HG03460 (cell line): ENCODE data around the gene PRSS36.
A peak's percentile ranks its signal among the peaks of the same experiment; 100 is the strongest.
"Not testable (repeated sequence)": the region's sequence is repeated elsewhere in the genome, so short reads cannot be mapped to it uniquely, and the experiment has no call there.

Experiments
- ATAC-seq: cut with Tn5 transposase; IDR thresholded peaks from one replicate; pipeline ENCODE4 v1.9.1; 2021; ENCODE audit not compliant: unreplicated experiment

The PRSS36 gene

DNA sequence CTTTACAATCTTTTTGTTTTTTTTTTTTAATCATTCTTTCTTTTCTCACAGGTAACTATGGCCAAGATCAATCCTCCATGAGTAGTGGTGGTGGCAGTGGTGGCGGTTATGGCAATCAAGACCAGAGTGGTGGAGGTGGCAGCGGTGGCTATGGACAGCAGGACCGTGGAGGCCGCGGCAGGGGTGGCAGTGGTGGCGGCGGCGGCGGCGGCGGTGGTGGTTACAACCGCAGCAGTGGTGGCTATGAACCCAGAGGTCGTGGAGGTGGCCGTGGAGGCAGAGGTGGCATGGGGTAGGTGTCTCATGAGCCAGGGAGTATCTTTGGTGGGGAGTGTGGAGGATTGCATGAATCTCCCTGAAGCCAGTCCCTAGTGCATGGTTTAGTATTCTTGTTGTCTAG lies 35.0 kb upstream of the PRSS36 start:
- no peak for ATAC-seq

DNA sequence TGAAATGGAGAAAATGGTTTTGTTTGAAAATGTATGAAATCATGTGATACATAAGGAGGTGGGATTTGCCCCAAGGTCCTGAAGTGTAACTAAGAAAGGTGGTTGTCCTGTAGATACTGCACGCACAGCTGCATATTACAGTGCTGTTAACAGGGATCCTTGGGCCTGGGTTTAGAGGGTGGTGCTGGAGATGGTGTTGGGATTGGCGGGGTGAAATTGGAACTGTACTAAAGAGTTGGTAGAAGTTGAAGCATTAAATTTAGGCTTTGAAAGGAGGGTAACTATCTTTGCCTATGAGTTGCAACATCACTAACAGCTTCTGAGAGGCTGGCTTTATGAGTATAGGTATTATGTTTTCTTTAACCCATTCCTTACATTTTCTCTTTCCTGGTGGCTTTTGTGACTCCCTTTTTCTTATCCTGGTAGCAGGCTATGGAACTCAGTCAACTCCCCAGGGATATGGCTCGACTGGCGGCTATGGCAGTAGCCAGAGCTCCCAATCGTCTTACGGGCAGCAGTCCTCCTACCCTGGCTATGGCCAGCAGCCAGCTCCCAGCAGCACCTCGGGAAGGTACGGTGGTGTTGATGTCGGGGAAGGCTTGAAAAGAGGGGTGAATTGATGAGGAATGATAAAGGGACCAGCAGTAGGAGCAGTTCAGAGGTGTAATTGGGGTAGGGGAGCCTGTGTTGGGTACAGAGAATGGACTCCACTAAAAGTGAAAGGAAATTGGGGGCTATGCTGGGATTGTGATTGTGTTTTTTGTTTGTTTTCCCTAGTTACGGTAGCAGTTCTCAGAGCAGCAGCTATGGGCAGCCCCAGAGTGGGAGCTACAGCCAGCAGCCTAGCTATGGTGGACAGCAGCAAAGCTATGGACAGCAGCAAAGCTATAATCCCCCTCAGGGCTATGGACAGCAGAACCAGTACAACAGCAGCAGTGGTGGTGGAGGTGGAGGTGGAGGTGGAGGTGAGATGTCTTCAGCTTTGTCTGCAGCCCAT lies 33.9 kb upstream of the PRSS36 start:
- ATAC-seq, result no peak

DNA sequence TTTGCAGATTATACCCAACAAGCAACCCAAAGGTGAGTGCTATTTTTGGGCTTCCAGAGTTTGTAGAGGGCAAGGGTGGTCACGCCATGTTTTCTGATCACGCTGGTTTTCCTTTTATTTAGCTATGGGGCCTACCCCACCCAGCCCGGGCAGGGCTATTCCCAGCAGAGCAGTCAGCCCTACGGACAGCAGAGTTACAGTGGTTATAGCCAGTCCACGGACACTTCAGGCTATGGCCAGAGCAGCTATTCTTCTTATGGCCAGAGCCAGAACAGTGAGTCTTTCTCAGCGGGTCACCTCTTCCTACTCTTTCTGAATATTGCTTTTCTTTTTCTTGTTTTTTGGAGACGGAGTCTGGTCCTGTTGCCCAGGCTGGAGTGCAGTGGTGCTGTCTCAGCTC lies 32.5 kb upstream of the PRSS36 start:
- ATAC-seq, result no peak

DNA sequence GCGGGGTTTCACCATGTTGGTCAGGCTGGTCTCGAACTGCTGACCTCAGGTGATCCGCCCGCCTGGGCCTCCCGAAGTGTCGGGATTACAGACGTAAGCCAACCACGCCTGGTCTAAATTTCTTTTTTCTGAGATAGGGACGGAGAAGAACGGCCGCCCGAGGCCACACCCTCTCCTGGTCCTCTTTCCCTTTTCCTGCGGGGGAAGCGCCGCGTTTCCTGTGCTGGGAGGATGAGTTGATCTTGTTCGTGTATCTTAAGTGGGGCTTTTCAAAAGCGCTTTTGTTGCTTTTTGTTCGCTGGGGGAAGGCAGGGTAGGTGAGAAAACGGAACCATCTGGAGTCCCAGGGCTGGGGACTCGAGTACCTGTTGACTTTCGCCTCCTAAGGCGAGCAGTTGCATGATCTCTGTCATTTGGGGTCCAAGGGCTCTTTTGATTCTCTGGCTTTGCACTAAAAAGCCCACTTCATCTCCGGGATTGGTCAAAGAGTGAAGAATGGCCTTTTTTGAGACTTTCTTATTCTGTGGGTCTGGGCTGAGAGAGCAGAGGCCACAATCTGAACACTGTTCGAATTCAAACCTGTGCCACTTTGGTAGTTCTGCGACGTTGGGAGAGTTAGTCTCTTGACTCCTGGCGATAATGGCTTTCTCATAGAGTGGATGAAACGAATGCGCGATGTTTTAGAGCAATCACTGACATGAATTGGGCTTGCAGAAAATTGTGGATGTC lies 31.4 kb upstream of the PRSS36 start:
- no peak for ATAC-seq

DNA sequence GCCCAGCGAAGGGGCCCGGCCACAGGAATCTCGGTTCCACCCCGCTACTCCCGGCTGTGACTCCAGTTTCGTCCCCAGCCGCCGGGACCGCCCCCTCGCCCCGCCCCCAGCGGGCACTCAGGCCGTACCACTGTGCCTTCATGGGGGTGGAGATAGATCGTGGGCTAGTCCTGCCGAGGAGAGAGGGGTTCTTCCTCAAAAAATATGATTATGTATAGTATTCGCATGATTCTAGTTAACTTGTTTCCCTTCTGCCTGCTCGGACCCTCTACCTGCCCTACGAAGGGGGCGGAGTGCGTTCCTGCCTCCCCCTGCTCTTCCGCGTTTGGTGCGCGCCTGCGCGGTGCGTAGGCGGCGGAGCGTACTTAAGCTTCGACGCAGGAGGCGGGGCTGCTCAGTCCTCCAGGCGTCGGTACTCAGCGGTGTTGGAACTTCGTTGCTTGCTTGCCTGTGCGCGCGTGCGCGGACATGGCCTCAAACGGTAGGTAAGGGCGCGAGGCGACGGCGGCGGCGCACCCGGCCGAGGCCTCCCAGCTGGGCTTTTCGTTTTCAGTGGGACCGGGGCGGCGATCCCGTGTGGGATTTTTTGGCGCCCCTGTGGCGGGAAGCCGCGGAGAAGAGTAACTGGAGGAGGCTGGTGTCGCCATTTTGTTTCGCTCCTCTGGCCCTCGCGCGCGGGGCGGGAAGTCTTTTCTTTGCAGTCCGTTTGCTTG lies 30.0 kb upstream of the PRSS36 start, which contains the start of gene FUS:
TSS of gene FUS (plus strand) at position 393 of the 713 bp plus-strand sequence. CDS start at position 469, 76 bp downstream.
- peak; percentile 48 for ATAC-seq

DNA sequence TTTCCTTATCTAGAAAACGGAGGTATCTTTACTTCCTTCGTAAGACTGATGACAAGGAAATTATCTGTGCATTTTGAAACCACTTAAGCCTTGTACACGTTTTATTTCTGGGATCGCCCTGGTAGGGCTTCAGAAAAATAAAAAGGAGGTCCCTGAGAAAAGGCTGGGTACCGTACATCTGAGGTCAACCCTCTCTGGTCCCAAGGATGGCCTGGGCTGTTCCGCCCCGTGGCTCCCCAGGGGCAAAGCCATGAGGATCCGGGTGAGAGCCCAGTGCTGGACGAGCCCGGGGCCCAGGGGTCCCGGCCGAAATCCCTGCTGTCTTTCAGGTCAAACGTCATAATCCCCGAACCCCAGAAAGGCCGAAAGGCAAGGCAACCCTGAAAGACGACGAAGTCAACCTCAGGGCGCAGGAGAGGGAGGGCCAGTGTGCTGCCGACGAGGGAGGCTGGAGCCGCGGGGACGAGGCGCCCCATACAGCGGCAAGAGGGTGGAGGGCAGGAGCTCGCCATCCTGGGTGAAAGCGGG lies 29.4 kb upstream of the PRSS36 start:
- peak; percentile 1 for ATAC-seq

DNA sequence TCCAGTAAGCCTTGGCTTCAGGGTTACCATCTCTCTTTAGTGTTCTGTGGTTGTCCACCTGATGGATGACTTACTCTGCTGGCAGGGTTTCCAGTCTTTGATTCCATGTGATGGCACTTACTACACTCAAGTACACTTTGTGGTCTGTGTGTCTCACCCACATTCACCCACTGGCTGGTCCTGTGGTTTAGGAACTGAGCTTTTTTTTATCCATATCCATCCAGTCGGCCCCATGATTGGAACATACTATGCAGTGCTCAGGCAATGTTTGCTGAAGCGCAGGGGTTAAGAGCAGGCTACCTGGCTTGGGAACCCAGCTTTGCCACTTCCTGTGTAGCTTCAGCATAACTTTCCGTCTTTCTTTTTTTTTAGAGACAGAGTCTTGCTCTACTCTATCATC lies 27.3 kb upstream of the PRSS36 start:
- no peak for ATAC-seq

DNA sequence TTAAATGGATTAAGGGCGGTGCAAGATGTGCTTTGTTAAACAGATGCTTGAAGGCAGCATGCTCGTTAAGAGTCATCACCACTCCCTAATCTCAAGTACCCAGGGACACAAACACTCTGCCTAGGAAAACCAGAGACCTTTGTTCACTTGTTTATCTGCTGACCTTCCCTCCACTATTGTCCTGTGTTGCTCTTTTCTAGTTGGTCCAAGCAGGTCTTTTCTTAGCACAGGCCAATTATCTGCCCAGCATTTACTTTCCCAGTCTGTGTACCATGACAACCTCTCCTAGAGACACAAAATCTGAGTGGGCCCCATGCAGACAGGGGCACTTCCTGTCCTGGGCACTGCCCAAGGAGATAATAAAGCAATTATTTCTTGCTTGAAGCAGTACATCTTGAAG lies 20.2 kb upstream of the PRSS36 start:
- ATAC-seq, result not testable (repeated sequence)

DNA sequence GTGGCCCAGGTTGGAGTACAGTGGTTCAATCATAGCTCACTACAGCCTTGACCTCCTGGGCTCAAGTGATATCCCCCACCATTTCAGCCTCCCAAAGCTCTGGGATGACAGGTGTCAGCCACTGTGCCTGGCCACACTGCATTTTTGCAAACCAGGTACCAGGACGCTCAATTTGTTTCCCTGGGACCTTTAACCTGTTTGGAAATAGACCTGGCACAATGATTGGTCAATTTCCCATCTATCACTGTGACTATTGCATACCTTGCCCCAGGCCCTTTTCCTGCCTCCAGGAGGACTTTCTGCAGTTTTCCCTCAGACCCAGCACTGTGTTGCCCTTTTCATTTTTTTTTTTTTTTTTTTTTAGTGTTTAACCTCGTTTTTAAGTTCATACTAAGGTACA lies 19.0 kb upstream of the PRSS36 start:
- ATAC-seq, result no peak

DNA sequence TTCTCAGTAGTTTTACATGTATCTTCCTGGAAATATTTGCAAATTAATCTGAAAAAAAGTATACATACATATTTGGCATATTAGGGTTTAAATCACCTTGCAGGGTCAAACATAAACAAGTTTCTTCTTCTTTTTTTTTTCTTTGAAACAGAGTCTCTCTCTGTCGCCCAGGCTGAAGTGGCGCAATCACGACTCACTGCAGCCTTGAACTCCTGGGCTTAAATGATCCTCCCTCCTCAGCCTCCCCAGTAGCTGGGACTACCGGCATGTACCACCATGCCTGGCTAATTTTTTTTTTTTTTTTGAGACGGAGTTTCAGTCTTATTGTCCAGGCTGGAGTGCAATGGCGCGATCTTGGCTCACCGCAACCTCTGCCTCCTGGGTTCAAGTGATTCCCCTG lies 17.4 kb upstream of the PRSS36 start:
- ATAC-seq, result no peak

DNA sequence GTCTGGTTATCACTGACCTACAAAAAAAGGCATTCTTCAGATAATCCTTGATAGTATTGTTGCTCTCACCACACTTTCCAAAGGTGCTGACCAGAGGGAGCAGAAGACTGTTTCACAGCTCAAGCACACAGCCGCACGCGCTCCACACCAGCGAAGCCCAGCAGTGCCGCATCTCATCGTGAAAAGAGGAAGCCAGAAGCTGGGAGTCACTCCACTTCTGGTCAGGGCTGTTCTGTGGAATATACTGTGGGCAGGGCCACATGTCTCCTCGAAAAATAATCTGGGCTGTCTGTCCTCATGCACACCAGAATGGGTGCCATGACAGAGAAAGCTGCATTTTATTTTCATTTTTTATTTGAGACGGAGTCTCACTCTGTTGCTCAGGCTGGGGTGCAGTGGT lies 7.3 kb upstream of the PRSS36 start:
- ATAC-seq, result no peak

DNA sequence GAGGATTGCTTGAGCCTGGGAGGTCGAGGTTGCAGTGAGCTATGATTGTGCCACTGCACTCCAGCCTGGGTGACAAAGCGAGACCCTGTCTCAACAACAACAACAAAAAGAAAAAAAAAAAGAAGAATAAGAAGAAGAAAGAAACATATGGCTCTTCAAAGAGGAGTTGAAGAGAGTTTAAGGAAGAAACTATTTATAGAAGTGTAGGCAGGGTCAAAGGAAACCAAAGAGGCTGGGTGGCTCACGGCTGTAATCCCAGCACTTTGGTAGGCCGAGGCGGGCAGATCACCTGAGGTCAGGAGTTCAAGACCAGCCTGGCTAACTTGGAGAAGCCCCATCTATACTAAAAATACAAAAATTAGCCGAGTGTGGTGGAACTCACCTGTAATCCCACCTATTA lies 1.1 kb upstream of the PRSS36 start:
- ATAC-seq, result not testable (repeated sequence)

DNA sequence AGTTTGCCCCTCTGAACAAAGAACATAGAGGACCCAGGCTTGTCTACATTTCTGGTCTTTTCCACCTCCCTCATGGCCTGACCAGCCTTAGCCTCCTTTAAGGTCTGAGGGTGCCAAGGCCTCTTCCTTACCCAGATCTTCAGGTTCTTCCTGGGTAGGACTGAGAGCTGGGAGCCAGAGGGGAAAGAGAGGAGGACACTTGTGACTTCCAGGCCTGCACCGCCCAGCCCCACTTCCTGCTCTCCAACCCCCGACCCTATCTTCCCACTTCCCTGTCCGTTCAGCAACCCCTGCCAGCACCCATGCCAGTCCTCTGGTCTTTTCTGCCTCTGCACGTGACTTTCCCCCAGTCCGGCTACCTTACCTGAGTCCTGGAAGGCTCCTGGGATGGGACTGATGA lies 534 bp downstream of the PRSS36 start:
- no peak for ATAC-seq

DNA sequence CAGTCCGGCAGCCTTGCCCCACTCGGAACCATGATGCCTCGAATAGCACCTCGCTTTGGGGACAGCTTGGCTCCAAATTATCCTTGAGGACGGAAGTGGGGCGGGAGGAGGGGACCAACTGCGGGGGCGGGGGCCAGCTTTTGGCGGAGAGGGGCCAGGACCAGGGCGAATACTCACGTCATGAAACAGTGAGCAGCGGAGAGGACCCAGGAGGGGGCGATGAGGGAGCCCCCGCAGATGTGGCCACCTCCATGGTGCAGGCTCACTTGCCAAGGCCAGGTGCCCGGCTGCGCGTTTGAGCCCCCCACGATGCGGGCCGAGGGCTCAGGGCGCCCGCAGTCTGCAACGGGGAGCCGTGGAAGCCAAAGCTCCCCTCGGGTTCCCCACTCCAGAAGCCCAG lies 970 bp downstream of the PRSS36 start:
- ATAC-seq, result no peak

DNA sequence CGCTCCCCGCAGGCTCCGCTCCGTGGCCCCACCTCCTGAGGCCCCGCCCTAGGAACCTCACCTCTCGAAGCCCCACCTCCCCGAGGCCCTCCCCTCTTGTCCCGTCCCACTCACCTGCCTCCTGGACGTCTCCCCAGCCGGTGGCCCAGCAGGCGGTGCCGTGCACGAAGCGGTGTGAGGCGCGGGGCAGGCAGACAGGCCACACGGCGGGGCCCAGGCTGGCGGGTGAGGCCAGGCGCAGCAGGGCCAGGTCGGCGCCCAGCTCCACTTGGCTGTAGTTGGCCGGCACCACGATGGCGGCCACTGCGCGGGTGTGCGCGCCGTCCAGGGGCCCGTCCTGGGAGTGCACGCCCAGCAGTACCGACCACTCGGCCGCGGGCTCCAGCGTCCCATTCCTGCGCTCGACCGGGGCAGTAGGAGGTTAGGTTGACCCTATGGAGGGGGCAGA lies 1.6 kb downstream of the PRSS36 start:
- no peak for ATAC-seq

DNA sequence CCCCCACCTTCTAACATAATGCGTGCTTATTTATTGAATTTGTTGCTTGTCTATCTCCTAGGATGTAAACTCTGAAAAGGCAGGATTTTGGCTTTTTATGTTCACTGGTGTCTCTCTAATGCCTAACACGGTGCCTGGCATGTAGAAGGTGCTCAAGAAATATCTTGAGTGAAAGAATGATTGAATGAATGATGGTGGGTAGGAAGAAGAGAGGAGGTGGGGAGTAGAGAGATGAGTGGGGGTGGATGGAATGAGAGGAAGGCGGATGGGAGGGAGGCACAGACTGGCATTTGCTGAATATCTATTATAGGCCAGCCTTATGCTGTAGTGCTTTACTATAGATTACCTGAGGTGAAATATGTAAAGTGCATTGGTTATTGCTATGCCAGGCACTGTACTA lies 2.3 kb downstream of the PRSS36 start:
- no peak for ATAC-seq

DNA sequence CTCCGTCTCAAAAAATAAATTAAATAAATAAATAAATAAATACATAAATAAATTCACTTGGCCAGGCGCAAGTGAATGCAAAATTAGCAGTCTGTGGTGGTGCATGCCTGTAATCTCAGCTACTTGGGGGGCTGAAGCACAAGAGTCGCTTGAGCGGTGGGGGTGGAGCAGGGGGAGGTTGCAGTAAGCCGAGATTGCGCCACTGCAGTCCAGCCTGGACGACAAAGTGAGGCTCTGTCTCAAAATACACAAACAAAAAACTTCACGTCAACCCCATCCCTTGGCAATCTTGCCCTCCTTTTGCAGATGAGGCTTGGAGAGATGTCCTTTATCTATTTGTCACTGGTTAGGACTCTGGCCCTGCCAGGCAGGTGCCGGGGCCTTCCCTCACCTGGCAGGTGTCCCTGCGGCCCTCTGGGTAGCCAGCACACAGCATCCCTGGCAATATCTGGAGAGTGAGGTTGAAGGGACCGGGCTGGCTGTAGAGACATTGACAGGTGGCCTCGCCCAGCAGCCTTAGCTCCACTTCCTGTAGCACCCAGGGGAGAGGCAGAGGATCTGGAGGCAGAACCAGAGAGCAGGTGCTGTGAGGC lies 4.4 kb downstream of the PRSS36 start:
- no peak for ATAC-seq

DNA sequence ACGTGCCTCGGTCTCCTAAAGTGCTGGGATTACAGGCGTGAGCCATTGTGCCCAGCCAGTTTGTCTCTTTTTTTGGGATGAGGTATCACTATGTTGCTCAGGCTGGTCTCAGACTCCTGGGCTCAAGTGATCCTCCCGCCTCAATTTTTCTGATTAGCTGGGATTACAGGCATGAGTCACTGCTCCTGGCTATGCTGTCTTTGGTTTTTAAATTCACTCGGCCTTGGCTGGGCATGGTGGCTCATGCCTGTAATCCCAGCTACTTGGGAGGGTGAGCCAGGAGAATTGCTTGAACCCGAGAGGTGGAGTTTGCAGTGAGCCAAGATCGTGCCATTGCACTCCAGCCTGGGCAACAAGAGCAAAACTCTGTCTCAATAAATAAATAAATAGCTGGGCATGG lies 5.4 kb downstream of the PRSS36 start:
- ATAC-seq, result not testable (repeated sequence)

DNA sequence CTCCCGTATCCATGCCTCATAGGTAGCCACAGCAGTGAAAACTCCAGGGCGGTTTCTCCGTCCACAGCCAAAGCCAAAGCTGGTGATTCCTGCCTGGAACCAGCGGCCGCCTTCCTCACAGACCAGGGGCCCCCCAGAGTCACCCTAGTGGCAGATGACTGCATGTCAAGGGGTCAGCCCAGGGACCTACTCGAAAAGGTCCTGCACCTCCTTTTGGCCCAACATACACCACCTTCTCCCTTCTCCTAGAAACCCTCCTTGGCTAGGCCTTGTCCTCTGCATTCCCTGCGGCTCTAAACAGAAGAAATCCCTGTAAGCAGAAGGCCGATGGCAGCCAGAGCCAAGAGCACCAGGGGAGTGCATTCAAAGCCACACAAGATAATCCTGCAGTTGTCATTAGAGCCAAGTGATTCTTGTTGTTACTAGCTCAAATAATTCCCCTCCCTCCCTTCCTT lies 6.1 kb downstream of the PRSS36 start:
- ATAC-seq, result no peak

DNA sequence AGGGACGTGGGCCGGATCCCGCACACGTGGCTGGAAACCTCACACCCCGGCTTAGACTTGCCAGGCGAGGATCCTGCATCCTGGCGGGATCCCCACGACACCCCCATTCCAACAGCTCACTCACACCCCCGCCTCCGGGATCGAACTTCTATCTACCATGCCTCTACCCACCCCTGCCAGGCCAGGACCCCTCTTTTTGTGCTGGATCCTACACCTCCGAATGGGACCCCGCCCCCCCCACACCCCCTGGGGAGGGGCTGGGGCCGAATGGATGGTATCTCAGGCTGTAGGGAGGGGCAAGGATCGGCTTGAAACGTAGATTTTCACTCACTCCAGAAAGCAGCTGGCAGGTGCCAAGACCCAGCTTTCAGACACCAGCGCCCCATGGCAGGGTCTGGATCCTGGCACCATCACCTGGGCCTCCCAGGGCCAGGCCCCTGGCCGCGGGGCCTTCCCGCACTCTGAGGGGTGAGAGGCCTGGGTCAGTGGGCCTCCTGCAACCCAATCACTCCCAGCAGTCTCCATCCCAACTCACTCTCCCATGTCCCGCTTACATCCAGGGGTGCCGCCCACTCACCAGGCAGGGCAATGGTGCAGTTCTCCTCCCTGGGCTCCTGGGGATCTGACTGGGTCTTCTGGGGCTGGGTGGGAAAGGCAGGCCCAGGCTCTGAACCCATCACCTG lies 6.7 kb downstream of the PRSS36 start:
- ATAC-seq, result no peak
